ENCODE data around the gene KCNIP3.

KCNIP3 gene

GRCh38 chr2:95372845-95373244 is 75.7 kb downstream of the KCNIP3 start:
- Histone ChIP-seq H3K9me3 (ENCODE audit: insufficient read depth, low read length) (no peaks in the 10 kb centered on the region), H3K27me3 (ENCODE audit: low read depth, low read length) (peaks cover 4% of the 10 kb centered on the region; the same call in 1 of the 2 replicates), H3K36me3 (replicated peaks; ENCODE audit: low read depth, low read length) (no peaks in the 10 kb centered on the region), H3K4me1 (ENCODE audit: low read length) (no peaks in the 10 kb centered on the region), H3K27ac (ENCODE audit: low read length) (no peak overlapping the region), H3K79me2 (ENCODE audit: low read length) (no peaks in the 10 kb centered on the region), H3K9ac (ENCODE audit: low read length) (no peak overlapping the region), H3K4me2 (ENCODE audit: low read length) (no peak overlapping the region), H4K20me1 (ENCODE audit: insufficient read depth, low read length) (no peaks in the 10 kb centered on the region), H2AFZ (ENCODE audit: low read depth, low read length) (no peak overlapping the region), H3K4me3 (ENCODE audit: low read length) (no peak overlapping the region)
- no peak for TF ChIP-seq CTCF (IDR thresholded peaks at IDR 0.05; ENCODE audit: low read depth, low read length)
- TF ChIP-seq EZH2phosphoT487 (IDR thresholded peaks at IDR 0.05; ENCODE audit: low read depth): no peak

- no peaks in the 10 kb centered on the region for H3K36me3 ChIP-seq (replicated peaks; ENCODE audit: low read depth, low read length)
- H3K27me3 ChIP-seq (ENCODE audit: low read depth, low read length): no peaks in the 10 kb centered on the region; the same call in 1 of the 2 replicates
- no peak for TF ChIP-seq CTCF (IDR thresholded peaks at IDR 0.05; ENCODE audit: low read depth, low read length)
- TF ChIP-seq EZH2phosphoT487 (IDR thresholded peaks at IDR 0.05; ENCODE audit: low read depth): no peak
- H3K79me2 ChIP-seq (ENCODE audit: low read length): no peaks in the 10 kb centered on the region
- H3K27ac ChIP-seq (ENCODE audit: low read length): no peak overlapping the region
- no peak overlapping the region for H3K4me2 ChIP-seq (ENCODE audit: low read length)
- H3K4me3 ChIP-seq (ENCODE audit: low read length): no peak overlapping the region
- no peaks in the 10 kb centered on the region for H4K20me1 ChIP-seq (ENCODE audit: insufficient read depth, low read length)
- no peaks in the 10 kb centered on the region for H3K9me3 ChIP-seq (ENCODE audit: insufficient read depth, low read length)
- H3K4me1 ChIP-seq (ENCODE audit: low read length): no peaks in the 10 kb centered on the region
- H2AFZ ChIP-seq (ENCODE audit: low read depth, low read length): no peak overlapping the region
- no peak overlapping the region for H3K9ac ChIP-seq (ENCODE audit: low read length)
Measured at GRCh38 chr2:95374029-95374428, 76.9 kb downstream of the KCNIP3 start.

- Histone ChIP-seq H3K27me3 (ENCODE audit: low read depth, low read length) (no peaks in the 10 kb centered on the region; the same call in 1 of the 2 replicates), H3K9me3 (ENCODE audit: insufficient read depth, low read length) (no peaks in the 10 kb centered on the region), H4K20me1 (ENCODE audit: insufficient read depth, low read length) (no peaks in the 10 kb centered on the region), H3K4me1 (ENCODE audit: low read length) (peaks cover 4% of the 10 kb centered on the region; the same call in 1 of the 2 replicates), H3K4me3 (ENCODE audit: low read length) (no peak overlapping the region), H3K36me3 (replicated peaks; ENCODE audit: low read depth, low read length) (no peaks in the 10 kb centered on the region), H2AFZ (ENCODE audit: low read depth, low read length) (no peak overlapping the region), H3K9ac (ENCODE audit: low read length) (no peak overlapping the region), H3K4me2 (ENCODE audit: low read length) (no peak overlapping the region), H3K27ac (ENCODE audit: low read length) (no peak overlapping the region), H3K79me2 (ENCODE audit: low read length) (no peaks in the 10 kb centered on the region)
- TF ChIP-seq CTCF (IDR thresholded peaks at IDR 0.05; ENCODE audit: low read depth, low read length): no peak
- no peak for TF ChIP-seq EZH2phosphoT487 (IDR thresholded peaks at IDR 0.05; ENCODE audit: low read depth)
Measured at GRCh38 chr2:95374451-95374920, 77.3 kb downstream of the KCNIP3 start.

- Histone ChIP-seq H3K4me3 (ENCODE audit: low read length) (no peak overlapping the region), H3K9me3 (ENCODE audit: insufficient read depth, low read length) (no peaks in the 10 kb centered on the region), H3K4me1 (ENCODE audit: low read length) (peaks cover 6% of the 10 kb centered on the region; the same call in 1 of the 2 replicates), H2AFZ (ENCODE audit: low read depth, low read length) (no peak overlapping the region), H3K79me2 (ENCODE audit: low read length) (no peaks in the 10 kb centered on the region), H3K4me2 (ENCODE audit: low read length) (no peak overlapping the region), H3K27ac (ENCODE audit: low read length) (no peak overlapping the region), H3K9ac (ENCODE audit: low read length) (no peak overlapping the region), H3K27me3 (ENCODE audit: low read depth, low read length) (no peaks in the 10 kb centered on the region; the same call in 1 of the 2 replicates), H4K20me1 (ENCODE audit: insufficient read depth, low read length) (no peaks in the 10 kb centered on the region), H3K36me3 (replicated peaks; ENCODE audit: low read depth, low read length) (no peaks in the 10 kb centered on the region)
- no peak for TF ChIP-seq EZH2phosphoT487 (IDR thresholded peaks at IDR 0.05; ENCODE audit: low read depth)
- no peak for TF ChIP-seq CTCF (IDR thresholded peaks at IDR 0.05; ENCODE audit: low read depth, low read length)
Measured at GRCh38 chr2:95374921-95375471, 77.8 kb downstream of the KCNIP3 start.
